Parathyroid adenoma (tissue), 2 donors: Measurements from ENCODE around the gene SPEG.

Experiments
- H2AFZ ChIP-seq: fragments of 300-600 bp; sonication (generic); one replicate; pipeline ENCODE4 v1.7.0; 2017; ENCODE audit warnings: antibody characterized with exemption, mild to moderate bottlenecking
- H3K27ac ChIP-seq: fragments of 300-600 bp; sonication (generic); one replicate; pipeline ENCODE4 v1.7.0; 2017
- H3K27me3 ChIP-seq: fragments of 300-600 bp; sonication (generic); one replicate; pipeline ENCODE4 v1.7.0; 2017; ENCODE audit warnings: low read length; ENCODE audit not compliant: control insufficient read depth, insufficient read depth
- H3K36me3 ChIP-seq: fragments of 300-600 bp; sonication (generic); one replicate; pipeline ENCODE4 v1.7.0; 2017; ENCODE audit warnings: low read length; ENCODE audit not compliant: control insufficient read depth, insufficient read depth
- H3K4me1 ChIP-seq: fragments of 300-600 bp; sonication (generic); one replicate; pipeline ENCODE4 v1.7.0; 2017; ENCODE audit warnings: control low read depth
- H3K4me2 ChIP-seq: fragments of 300-600 bp; sonication (generic); one replicate; pipeline ENCODE4 v1.7.0; 2017; ENCODE audit warnings: low read length
- H3K4me3 ChIP-seq: fragments of 300-600 bp; sonication (generic); one replicate; pipeline ENCODE4 v1.7.0; 2017; ENCODE audit warnings: low read depth, low read length
- H3K79me2 ChIP-seq: fragments of 300-600 bp; sonication (generic); one replicate; pipeline ENCODE4 v1.7.0; 2017; ENCODE audit warnings: control low read depth
- H3K9ac ChIP-seq: fragments of 300-600 bp; sonication (generic); one replicate; pipeline ENCODE4 v1.7.0; 2017; ENCODE audit warnings: mild to moderate bottlenecking
- H3K9me3 ChIP-seq: fragments of 300-600 bp; sonication (generic); one replicate; pipeline ENCODE4 v1.7.0; 2017; ENCODE audit warnings: low read length; ENCODE audit not compliant: control insufficient read depth
- TF ChIP-seq, protein P1 (sequence below): fragments of 300-600 bp; sonication (generic); IDR thresholded peaks from one replicate; pipeline ENCODE4 v1.7.0; 2017; ENCODE audit warnings: antibody characterized with exemption, mild to moderate bottlenecking
- donor health status: primary hyperparathyroidism.

SPEG gene

DNA sequence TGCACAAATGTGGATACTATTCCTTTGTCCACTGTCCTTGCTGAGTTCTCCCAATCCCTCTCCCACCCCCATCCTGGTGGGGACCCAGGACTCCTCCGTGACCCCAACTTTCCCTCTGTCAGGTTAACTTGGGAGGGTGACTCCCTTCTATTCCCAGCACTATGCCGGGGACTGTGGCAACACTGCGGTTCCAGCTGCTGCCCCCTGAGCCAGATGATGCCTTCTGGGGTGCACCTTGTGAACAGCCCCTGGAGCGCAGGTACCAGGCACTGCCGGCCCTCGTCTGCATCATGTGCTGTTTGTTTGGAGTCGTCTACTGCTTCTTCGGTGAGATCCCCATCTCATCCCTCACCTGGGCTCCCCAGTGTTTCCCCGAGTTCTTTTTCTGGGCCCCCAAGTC, 109.9 kb downstream of the SPEG start:
- H3K36me3 ChIP-seq, result no peaks in the 10 kb centered on the region
- H2AFZ ChIP-seq, result peak overlapping the region; percentile 99
- TF ChIP-seq, protein P1, sequence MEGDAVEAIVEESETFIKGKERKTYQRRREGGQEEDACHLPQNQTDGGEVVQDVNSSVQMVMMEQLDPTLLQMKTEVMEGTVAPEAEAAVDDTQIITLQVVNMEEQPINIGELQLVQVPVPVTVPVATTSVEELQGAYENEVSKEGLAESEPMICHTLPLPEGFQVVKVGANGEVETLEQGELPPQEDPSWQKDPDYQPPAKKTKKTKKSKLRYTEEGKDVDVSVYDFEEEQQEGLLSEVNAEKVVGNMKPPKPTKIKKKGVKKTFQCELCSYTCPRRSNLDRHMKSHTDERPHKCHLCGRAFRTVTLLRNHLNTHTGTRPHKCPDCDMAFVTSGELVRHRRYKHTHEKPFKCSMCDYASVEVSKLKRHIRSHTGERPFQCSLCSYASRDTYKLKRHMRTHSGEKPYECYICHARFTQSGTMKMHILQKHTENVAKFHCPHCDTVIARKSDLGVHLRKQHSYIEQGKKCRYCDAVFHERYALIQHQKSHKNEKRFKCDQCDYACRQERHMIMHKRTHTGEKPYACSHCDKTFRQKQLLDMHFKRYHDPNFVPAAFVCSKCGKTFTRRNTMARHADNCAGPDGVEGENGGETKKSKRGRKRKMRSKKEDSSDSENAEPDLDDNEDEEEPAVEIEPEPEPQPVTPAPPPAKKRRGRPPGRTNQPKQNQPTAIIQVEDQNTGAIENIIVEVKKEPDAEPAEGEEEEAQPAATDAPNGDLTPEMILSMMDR, result no peak
- H3K27ac ChIP-seq, result peak overlapping the region; percentile 91
- H3K9me3 ChIP-seq, result no peaks in the 10 kb centered on the region
- peak overlapping the region; percentile 89 for H3K9ac ChIP-seq
- H3K4me1 ChIP-seq, result peaks cover 24% of the 10 kb centered on the region
- peak overlapping the region; percentile 72 for H3K4me3 ChIP-seq
- peak overlapping the region; percentile 91 for H3K4me2 ChIP-seq
- H3K27me3 ChIP-seq, result no peaks in the 10 kb centered on the region
- H3K79me2 ChIP-seq, result peaks cover 5% of the 10 kb centered on the region

DNA sequence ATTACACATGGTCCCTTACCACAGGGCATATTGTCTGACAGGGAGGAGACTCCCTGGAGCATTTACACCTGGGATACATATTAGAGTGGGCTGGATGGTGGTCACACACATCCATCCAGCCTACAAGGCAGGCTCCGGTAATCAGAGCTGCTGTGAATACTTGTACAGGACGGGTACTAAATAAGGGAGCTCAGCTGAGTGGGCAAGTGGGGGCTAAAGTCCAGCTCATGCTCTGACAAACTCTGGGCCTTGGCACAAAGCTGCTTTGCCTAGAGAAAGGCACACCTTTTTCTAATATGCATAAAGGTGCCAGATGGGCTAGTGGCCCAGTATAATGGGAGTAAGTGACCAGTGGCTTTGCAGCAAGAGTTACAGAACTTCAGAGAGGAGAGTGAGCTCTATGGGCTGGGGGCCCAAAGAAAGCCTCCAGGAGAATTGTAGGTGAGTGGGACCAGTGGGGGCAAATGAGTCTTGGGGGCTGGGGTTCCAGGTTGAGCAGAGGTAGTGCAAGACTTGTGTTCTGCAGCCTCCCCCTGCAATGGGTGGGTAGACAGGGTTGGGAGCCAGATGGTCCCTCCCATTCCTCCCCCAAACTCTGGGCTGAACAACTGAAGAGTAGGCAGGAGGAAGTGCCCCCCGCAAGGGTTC, 110.8 kb downstream of the SPEG start:
- TF ChIP-seq, protein P1, result no peak
- Histone ChIP-seq H3K27ac (no peak overlapping the region), H3K9me3 (no peaks in the 10 kb centered on the region), H3K36me3 (no peaks in the 10 kb centered on the region), H2AFZ (no peak overlapping the region), H3K9ac (no peak overlapping the region), H3K4me2 (no peak overlapping the region), H3K4me1 (peaks cover 24% of the 10 kb centered on the region), H3K79me2 (peaks cover 5% of the 10 kb centered on the region), H3K4me3 (no peak overlapping the region), H3K27me3 (no peaks in the 10 kb centered on the region)

DNA sequence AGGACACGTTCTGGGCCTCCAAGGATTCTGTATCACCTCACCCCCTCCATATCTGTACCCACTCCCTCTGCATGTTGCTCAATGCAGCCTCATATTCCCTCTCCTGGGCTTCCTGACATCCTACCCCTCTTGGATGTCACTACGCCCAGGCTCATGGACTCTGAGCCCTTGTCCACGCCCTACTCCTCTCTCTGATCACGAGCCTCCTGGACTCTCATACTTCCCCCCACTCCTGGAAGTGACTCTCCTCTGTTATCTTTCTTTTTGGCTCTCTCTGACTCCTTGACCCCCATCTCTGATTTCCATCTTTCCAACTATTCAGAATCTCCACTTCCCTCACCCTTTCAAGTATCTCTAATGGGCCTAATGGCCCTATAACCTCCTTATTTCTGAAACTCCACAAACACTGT, 111.3 kb downstream of the SPEG start:
- H3K4me2 ChIP-seq, result no peak overlapping the region
- TF ChIP-seq, protein P1, result no peak

DNA sequence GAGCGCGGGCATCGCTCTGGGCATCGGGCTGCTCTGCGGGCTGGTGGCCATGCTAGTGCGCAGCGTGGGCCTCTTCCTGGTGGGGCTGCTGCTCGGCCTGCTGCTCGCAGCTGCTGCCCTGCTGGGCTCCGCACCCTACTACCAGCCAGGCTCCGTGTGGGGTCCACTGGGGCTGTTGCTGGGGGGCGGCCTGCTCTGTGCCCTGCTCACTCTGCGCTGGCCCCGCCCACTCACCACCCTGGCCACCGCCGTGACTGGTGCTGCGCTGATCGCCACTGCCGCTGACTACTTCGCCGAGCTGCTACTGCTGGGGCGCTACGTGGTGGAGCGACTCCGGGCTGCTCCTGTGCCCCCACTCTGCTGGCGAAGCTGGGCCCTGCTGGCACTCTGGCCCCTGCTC, 113.0 kb downstream of the SPEG start:
- H3K4me2 ChIP-seq, result no peak overlapping the region
- no peaks in the 10 kb centered on the region for H3K9me3 ChIP-seq
- H3K4me1 ChIP-seq, result peaks cover 15% of the 10 kb centered on the region
- no peaks in the 10 kb centered on the region for H3K36me3 ChIP-seq
- TF ChIP-seq, protein P1, result no peak
- no peak overlapping the region for H3K9ac ChIP-seq
- H3K4me3 ChIP-seq, result no peak overlapping the region
- H2AFZ ChIP-seq, result no peak overlapping the region
- no peaks in the 10 kb centered on the region for H3K27me3 ChIP-seq
- H3K79me2 ChIP-seq, result peaks cover 3% of the 10 kb centered on the region
- no peak overlapping the region for H3K27ac ChIP-seq

More for the DNA sequence above, 111.3 kb downstream of the SPEG start:
- Histone ChIP-seq H3K79me2 (peaks cover 3% of the 10 kb centered on the region), H3K4me3 (no peak overlapping the region), H3K9ac (no peak overlapping the region), H3K9me3 (no peaks in the 10 kb centered on the region), H3K36me3 (no peaks in the 10 kb centered on the region), H2AFZ (no peak overlapping the region), H3K27me3 (no peaks in the 10 kb centered on the region), H3K27ac (no peak overlapping the region), H3K4me1 (peaks cover 24% of the 10 kb centered on the region)
